Neutrophil (primary cell): ENCODE data around the gene WNT8B.
A peak's percentile ranks its signal among the peaks of the same experiment; 100 is the strongest.

Experiments
- H3K27ac ChIP-seq: fragments of 200-600 bp; sonication (generic); 2 replicates; pipeline ENCODE4 v1.5.1; 2016; ENCODE audit warnings: mild to moderate bottlenecking, moderate library complexity
- H3K27me3 ChIP-seq: fragments of 200-600 bp; sonication (generic); 2 replicates; pipeline ENCODE4 v1.6.0; 2016; ENCODE audit warnings: mild to moderate bottlenecking
- H3K36me3 ChIP-seq: fragments of 200-600 bp; sonication (generic); 2 replicates; pipeline ENCODE4 v1.5.1; 2017
- H3K4me1 ChIP-seq, 2 experiments: fragments of 200-600 bp in 1 of 2; sonication (generic) in 1 of 2; 1 replicate in 1 of 2; 2 replicates in 1 of 2; pipeline versions ENCODE4 v1.5.1 to v1.6.1; 2013 to 2016; ENCODE audit warnings: low read depth in 1 of 2, low read length in 1 of 2, mild to moderate bottlenecking in 1 of 2, moderate library complexity in 1 of 2; ENCODE audit not compliant: control insufficient read depth in 1 of 2, insufficient read depth in 1 of 2
- H3K4me3 ChIP-seq, 2 experiments: fragments of 200-600 bp in 1 of 2; sonication (generic) in 1 of 2; 1 replicate in 1 of 2; 2 replicates in 1 of 2; pipeline ENCODE4 v1.5.1; 2013 to 2016; ENCODE audit warnings: low read depth in 1 of 2, low read length in 1 of 2, mild to moderate bottlenecking in 1 of 2, moderate library complexity in 1 of 2
- H3K9me3 ChIP-seq: fragments of 200-600 bp; sonication (generic); 2 replicates; pipeline ENCODE4 v1.5.1; 2016
- CTCF ChIP-seq: fragments of 200-600 bp; sonication (generic); IDR thresholded peaks from 2 replicates; pipeline ENCODE4 v1.5.1; 2016; ENCODE audit warnings: antibody characterized with exemption

WNT8B gene

GRCh38 chr10:100524638-100525037 lies 61.8 kb downstream of the WNT8B start:
- no peaks in the 10 kb centered on the region for H3K9me3 ChIP-seq
- no peak for TF ChIP-seq CTCF
- H3K4me3 ChIP-seq: no peak overlapping the region
- peaks cover 12 to 14% of the 10 kb centered on the region in 2 experiments for H3K4me1 ChIP-seq
- peaks cover 7% of the 10 kb centered on the region for H3K27me3 ChIP-seq
- H3K36me3 ChIP-seq: peaks cover 50% of the 10 kb centered on the region
- H3K27ac ChIP-seq: no peak overlapping the region

GRCh38 chr10:100528123-100528886 lies 65.5 kb downstream of the WNT8B start:
- Histone ChIP-seq H3K27ac (no peak overlapping the region), H3K9me3 (no peaks in the 10 kb centered on the region), H3K36me3 (peaks cover 39% of the 10 kb centered on the region), H3K4me3 (peak overlapping the region; percentile 75 to 87), H3K4me1 (peaks cover 12 to 18% of the 10 kb centered on the region in 2 experiments), H3K27me3 (no peaks in the 10 kb centered on the region)
- TF ChIP-seq CTCF: no peak

GRCh38 chr10:100528921-100529474 lies 66.2 kb downstream of the WNT8B start:
- H3K4me3 ChIP-seq: peak overlapping the region; percentile 75 to 87
- no peak for TF ChIP-seq CTCF

GRCh38 chr10:100529475-100530298 lies 66.9 kb downstream of the WNT8B start, which contains the start of gene NDUFB8:
Gene NDUFB8 (minus strand): TSS chr10:100529871. CDS start chr10:100529851, 20 bp downstream.
- Histone ChIP-seq H3K4me3 (peak within 1 kb of the TSS; percentile 75 to 87), H3K4me1 (peaks cover 12 to 18% of the 10 kb centered on the region in 2 experiments), H3K27ac (peak within 1 kb of the TSS; percentile 44), H3K36me3 (peaks cover 25% of the 10 kb centered on the region), H3K27me3 (no peaks in the 10 kb centered on the region), H3K9me3 (no peaks in the 10 kb centered on the region)
- no peak for TF ChIP-seq CTCF

More at GRCh38 chr10:100528921-100529474, 66.2 kb downstream of the WNT8B start:
- Histone ChIP-seq H3K4me1 (peaks cover 12 to 18% of the 10 kb centered on the region in 2 experiments), H3K9me3 (no peaks in the 10 kb centered on the region), H3K36me3 (peaks cover 32% of the 10 kb centered on the region), H3K27me3 (no peaks in the 10 kb centered on the region), H3K27ac (peak overlapping the region; percentile 44)

GRCh38 chr10:100531761-100532160 lies 69.0 kb downstream of the WNT8B start:
- TF ChIP-seq CTCF: no peak
- Histone ChIP-seq H3K27me3 (no peaks in the 10 kb centered on the region), H3K27ac (no peak overlapping the region)

More at GRCh38 chr10:100531761-100532160, 69.0 kb downstream of the WNT8B start:
- Histone ChIP-seq H3K36me3 (peaks cover 5% of the 10 kb centered on the region), H3K9me3 (no peaks in the 10 kb centered on the region), H3K4me1 (peaks cover 27 to 32% of the 10 kb centered on the region in 2 experiments), H3K4me3 (no peak overlapping the region)
